ENCODE measurements around the gene TSPO2.
A peak's percentile ranks its signal among the peaks of the same experiment; 100 is the strongest.
"Not testable (repeated sequence)": the region's sequence is repeated elsewhere in the genome, so short reads cannot be mapped to it uniquely, and the experiment has no call there.

The TSPO2 gene, protein sequence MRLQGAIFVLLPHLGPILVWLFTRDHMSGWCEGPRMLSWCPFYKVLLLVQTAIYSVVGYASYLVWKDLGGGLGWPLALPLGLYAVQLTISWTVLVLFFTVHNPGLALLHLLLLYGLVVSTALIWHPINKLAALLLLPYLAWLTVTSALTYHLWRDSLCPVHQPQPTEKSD

DNA sequence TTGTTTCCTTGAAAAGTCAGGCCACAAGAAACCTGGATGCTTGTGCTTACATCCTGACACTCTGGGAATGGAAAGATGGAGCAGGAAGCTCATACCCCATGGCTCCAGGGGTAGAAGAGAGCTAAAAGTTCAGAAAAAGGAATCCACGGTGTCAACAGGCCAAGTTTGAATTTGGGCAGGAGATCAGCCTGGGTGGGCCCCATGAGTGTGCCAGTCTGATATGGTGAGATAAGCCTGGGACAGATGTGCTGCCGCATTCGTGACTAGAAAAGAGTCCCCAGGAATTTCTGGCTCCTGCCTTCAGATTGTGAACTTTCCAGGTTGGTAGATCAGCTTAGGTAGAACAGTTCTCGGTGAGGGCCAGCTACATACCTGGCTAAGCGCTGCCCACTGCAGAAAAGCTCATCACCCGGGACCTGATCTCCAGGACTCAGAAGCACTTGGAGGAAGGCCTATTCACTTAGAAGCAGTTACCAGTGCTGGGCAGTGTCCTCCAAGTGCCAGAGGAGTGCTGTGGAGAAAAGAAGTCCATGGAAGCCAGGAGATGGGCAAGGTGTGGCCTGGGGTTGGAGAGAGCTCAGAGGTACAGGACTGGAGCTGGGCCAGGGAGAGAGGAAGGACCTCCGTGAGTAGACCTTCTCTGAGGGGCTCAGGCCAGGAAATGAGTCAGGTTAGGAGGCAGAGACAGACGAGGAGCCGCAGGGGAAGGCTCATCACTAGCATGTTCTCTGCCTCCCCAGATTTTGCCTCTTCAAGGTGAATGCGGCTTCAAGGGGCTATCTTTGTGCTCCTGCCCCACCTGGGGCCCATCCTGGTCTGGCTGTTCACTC, at the start of gene TSPO2:
Gene TSPO2 (plus strand): TSS at position 242 of the 830 bp plus-strand sequence. CDS start 519 bp downstream, at position 761.
- DNase-seq: peak; percentile 91

DNA sequence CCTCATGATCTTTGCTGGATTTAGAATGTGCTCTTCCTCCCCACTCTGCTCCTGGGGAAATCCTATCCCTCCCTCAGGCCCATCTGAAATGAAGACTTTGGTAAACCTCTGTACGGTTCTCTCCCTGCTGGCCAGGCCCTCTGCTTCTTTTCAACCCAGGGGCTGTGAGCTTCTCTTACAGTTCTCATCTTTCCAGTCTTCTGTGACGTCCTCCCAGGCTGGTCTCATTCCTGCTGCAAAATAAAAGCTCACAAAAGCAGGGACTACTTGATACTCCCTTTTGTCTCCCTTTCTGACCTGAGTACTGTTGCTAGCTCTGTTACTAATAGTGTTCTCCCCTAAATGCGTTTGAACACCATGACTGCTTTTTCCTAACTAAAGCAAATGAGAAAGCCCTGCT, 49.5 kb upstream of the TSPO2 start:
- no peak for DNase-seq

DNA sequence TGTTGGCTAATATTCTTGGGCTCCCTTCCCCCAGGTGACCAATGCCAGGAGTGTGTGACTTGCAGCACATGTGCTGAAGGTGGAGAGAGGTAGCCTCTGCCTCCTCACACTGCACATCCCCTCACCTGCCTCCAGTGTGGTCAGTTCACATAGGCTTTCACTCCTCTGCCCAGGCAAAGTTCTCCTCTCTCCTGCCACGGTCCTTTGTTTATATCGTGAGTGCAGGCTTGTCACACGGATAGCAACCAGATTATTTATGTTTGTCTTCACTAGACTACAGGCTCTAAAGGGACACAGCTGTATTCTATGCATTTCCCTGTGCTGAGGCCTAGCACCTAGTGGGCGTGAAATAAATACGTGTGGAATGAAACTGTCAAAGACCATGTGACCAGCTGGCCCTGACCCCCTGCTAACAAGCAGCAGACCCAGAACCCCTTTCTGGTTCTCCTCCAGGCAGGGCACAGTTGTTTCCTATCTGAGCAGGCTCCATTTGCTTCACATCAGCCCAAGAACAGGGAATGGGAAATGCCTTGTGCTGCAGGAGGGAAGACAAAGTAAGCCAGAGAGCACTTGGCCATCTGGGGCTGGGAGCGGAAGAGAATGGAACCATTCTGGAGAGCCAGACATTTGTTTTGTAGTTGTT, 45.6 kb upstream of the TSPO2 start:
- no peak for DNase-seq

DNA sequence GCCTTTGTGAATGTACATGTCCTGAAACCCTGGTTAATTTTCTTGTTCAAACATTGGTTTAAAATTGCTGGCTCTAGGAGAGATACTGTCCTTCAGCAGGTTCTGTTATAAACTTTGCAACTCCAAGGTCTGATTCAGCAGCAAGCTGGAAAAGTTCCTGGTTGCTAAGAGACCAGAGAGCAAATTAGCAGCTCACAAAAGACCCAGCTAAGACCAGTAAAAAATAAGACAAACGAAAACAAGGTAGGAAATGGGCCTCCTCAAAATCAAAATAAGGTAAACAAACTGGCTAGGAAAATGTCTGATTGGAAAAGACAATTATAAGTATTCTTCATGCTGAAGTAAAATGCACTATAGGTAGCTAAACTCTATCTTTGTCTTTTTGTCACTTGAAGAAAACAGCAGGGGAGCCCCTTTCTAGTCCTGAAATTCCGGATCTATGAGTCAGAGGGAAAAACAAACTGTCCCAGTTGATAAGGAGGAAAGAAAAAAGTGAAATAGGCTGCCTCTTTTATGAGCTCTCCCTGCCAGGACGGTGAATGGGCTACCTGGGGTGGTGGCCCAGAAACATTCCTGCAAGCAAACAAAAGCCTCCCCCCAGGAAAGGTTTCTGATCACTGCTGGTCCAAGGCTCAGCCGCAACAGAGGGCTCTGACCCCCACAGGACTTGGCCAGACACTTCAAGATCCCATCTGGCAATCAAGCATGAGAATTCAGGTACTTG, 44.9 kb upstream of the TSPO2 start:
- no peak for DNase-seq

DNA sequence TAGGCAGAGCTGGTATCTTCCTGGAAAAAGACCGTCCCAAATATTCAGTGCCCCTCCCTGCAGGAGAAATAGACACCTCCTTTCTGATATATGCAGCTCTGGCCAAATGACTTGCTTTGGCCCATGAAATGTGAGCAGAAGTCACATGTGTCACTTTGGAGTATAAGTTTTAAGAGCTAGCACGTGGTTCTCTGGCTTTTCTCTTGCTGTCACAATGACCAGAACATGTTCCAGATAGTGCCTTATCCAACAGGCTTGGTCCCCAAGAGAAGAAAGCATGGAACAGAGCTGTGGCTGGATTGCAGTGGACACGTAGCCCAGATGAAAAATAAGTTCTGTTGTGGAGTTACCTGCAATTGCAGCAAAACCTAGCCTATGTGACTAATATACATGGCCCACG, 43.6 kb upstream of the TSPO2 start:
- no peak for DNase-seq

DNA sequence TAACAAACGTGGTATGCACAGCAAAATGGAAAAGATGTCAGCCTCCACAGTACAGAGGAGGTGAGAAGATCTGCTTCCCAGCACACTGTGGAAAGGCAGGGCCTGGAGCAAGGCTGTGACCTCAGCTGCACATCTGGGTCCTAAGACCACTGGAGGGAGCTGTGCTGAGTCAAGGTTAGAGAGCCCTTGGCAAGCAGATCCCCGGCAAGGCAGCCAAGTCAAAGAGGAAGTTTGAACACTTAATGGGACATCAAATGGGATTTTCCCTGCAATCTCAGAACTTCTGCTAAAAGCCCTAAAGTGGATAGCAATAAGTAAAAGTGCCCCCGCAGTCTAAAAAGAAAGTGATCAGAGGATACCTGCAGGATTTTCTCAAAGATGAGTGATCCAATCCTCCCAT, 42.7 kb upstream of the TSPO2 start:
- DNase-seq: peak; percentile 64

DNA sequence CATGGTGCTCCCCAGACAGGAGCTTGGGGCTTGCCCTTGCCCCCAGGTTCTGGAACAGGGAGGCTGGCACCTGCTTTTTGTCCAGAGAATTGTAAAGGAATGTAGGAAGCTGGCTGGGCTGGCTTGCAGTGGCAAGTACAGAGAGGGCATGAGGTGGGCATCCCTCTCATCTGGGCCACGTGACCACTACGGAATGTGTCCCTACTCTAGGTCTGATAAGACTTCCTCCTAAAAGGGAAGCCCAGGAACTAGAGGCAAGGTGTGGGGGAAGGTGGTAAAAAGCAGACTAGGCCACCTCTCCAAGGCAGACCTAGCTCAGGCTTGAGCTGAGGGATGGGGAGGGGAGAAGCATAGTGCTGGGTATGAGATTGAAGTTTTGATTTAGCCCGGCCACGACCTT, 42.0 kb upstream of the TSPO2 start:
- DNase-seq: no peak

DNA sequence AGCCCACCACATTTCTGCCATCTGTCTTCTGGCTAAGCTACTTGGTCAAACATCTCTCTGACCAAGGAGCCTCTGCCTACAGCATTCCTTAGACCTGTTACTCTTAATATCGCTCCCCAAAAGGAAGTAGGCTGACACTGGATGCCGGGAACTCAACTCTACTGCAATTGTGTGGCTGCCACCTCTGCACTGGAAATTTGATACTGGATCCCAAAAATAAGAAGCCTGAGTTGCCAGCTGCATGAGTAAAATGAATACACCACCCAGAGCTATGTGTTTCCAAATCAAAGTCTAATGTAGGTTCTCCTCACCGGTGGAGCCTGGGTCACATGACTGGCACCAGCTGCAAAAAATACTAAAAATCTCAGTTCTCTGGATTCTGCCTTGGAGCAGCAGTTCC, 40.1 kb upstream of the TSPO2 start:
- DNase-seq: no peak

DNA sequence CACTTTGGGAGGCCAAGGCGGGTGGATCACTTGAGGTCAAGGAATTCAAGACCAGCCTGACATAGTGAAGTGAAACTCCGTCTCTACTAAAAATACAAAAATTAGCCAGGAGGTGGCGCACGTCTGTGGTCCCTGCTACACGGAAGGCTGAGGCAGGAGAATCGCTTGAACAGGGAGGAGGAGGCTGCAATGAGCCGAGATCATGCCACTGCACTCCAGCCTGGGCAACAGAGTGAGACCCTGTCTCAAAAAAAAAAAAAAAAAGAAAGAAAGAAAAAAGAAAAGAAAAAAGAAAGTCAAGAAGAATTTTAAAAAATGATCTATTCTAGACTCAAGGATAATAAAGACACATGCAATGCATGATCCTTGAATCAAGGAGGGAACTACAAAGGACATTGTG, 36.0 kb upstream of the TSPO2 start:
- DNase-seq: peak; percentile 82

DNA sequence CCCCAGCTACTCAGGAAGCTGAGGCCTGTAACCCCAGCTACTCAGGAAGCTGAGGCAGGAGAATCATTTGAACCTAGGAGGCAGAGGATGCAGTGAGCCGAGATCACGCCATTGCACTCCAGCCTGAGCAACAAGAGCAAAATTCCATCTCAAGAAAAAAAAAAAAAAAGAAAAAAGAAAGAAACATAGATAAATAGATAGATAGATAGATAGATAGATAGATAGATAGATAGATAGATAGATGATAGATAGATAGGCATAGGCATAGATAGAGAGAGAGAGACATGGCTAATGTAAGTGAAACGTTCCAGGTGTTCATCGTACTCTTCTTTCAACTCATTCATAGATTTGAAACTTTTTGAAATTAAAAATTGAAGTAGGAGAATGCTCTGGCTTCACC, 35.3 kb upstream of the TSPO2 start:
- DNase-seq: not testable (repeated sequence)

DNA sequence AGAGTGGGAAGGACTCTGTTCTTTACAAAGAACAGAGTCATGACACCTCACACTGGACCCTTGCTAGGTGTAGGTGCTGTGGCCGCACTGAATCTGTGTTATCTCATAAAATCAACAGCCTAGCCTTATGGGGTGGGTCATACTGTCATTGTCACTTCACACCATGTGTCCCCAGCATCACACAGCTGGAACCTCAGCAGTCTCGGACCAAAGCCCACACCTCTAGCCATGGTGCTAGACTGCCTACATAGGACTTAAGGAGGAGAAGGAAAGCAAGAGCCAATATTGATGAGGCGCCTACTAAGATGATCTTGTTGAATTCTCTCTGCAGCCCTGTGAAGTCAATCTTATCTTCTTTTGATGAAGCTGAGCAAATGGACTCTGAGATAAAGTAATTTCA, 34.3 kb upstream of the TSPO2 start:
- DNase-seq: no peak

DNA sequence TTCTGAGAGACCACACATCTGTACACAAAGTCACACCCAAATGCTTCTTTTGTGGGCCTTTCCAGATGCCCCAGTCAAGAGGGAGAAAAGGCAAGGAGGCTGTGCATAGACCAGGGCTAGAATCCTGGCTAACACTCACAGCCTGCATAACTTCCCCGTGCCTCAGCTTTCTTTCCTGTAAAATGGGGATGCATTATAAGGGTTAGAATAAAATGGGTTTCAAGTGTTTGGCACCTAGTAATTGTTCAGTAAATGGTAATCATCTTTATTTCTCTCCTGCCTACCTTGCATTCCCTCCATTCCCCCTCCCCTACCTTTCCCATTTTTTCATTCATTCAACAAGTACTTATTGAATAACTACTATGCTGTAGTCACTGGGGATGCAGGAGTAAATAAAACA, 32.6 kb upstream of the TSPO2 start:
- DNase-seq: no peak

DNA sequence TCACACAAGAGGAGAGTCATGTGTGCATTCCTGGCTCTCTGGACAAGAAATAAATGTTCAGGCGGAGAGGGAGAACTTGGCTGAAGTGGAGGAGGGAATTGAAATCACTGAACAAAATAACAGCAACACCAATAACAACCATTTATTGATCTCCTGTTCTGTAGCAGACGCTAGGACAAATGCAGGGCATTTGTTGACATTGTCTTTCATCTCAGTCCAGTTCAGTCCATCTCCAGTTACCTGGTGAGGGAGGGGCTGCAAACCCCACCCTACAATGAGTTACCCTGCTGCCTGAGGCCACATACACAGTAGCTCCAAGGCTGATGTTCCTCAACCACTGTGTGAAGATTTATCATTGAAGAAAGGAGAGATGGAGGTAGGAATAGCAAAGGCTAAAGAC, 30.6 kb upstream of the TSPO2 start:
- no peak for DNase-seq

DNA sequence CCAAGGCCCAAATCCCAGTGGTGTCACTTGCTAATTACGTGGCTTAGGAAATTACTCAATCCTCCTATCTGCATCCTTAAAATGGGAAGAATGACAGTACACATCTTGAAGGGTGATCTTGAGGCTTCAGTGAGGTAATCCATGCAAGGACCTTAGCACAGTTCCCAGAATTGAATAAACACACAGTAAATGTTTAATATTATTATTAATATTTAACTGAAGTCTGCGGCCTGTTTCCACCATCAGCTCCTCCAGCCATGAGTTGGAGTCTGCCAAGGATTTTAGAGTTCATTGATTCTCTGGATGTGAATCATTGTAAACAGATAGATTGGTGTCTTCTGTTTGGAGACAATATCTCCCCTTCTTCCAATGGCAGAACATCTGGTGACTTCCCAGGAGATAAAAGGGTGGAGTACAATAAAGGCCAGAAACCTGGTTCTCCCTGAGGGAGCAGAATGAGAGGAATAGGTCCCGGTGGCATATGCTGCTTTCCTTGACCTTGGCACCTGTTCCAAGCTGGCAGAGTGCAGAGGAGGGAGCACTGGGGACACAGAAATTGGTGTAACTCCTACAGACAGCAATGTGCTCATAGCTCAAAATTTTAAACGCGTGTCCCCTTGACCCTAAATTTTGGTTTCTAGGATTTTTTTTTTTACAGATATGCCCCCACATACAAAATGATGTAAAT, 28.7 kb upstream of the TSPO2 start:
- no peak for DNase-seq

DNA sequence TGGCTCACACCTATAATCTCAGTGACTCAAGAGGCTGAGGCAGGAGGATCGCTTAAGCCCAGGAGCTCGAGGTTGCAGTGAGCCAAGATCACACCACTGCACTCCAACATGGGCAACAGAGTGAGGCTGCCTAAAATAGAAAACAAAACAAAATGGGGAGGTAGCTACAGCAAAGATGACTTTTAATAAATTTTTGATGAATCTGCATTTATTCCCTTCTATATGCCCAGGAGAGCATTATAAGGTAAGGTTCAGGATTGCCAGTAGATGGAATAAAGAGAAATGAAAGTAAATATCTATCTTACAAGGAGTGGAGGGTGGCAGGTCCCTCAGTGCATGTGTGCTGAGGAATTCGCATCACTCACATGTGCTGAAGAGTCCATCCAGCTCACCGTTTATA, 27.5 kb upstream of the TSPO2 start:
- DNase-seq: no peak

DNA sequence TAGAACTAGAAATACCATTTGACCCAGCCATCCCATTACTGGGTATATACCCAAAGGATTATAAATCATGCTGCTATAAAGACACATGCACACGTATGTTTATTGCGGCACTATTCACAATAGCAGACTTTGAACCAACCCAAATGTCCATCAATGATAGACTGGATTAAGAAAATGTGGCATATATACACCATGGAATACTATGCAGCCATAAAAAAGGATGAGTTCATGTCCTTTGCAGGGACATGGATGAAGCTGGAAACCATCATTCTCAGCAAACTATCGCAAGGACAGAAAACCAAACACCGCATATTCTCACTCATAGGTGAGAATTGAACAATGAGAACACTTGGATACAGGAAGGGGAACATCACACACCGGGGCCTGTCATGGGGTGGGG, 26.4 kb upstream of the TSPO2 start:
- DNase-seq: not testable (repeated sequence)

DNA sequence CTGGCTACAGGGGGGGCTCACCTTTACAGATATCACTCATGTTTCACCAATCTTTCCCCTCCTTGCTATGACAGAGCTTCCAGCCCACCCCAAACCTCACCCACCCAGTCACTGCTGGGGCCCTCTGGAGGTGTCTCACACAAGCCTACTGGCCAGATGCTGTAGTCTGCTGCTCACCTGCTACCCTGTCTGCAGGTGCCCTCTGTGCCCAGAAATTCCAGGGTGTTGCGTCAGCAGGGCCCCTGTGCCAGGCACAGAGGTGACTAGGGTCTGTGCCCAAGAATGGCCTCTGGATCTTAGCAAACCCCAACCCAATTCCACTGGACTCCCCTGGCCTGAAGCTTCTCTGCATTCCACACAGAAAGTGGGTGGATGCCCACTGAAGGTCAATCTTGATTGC, 24.6 kb upstream of the TSPO2 start:
- DNase-seq: no peak

DNA sequence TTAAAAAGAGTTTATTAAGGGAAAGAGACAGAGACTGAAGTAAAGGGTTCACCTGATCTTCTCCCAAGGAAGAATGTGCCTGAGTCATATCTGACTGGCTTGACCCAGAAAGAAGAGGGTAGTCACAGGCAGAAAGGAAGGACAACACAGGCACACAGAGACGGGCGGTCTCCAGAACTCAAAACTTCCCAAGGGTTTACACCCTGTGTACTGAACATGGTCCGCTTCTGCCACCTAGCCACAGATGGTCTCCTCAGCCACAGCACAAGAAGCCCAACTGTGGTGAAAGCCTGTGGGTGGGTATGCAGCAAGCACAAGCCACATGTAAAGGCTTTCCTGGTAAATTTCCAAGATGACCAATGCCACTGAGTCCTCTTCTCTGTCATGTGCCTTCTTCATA, 20.4 kb upstream of the TSPO2 start:
- DNase-seq: no peak

DNA sequence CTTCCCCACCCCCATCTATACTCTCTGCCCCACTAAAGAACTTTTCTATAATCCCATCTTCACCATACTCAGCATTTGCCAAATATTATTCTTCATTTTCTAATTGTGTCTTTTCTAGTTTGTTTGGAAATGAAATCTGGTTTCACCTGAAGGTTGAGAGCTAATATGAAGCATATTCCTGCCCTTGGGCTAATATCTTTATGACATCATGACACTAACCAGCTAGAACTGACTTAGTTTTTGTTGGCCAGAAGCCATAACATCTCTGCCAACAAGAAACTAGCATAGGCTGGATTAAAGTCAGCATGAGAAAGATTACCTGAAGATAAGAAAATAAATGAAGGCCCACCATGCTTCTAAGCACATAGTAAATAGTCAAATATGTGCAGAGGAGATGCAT, 20.0 kb upstream of the TSPO2 start:
- peak; percentile 22 for DNase-seq

DNA sequence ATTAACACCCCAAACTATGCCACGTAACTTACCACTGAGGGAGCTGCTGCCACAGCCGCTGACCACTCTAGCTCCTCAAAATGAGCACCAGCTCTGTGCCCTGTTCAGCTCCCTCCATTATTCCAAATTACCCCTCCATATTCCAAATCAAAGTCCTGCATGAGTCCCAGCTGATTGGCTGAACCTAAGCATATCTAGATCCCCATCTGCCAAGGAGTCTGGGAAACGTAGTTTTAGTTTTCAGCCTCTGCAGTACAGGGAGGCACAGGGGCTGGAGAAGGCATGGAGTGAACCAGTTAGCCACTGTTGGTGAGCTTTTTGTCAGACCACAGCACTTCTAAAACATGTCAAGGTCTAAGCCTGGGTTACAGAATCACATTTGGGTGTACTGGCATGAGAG, 19.2 kb upstream of the TSPO2 start:
- peak; percentile 10 for DNase-seq

DNA sequence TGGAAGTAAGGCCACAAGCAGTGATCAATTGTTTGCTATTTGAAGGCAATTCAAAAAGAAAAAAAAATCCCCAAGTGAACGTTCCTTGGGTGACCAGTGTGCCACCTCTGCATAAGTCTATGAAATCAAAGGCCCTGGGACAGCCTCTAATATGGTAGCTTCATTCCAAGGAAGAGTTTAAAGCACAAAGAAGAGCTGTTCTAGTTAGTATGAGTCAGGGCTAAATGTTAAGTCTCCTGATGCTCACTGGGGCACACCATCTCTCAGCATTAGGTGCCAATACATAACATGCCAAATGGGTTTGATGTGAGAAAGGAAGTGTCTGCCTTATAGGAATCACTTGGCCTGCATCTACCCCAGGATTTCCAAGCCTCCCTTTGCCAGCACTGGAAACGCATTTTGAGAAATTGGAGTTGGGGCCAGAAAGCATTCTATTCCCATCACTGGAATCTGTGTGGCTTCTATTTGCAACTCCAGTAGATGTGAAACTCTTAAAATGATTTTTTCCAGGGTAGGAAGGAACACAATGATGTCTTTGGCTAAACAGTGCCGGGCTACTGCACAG, 16.2 kb upstream of the TSPO2 start:
- no peak for DNase-seq

DNA sequence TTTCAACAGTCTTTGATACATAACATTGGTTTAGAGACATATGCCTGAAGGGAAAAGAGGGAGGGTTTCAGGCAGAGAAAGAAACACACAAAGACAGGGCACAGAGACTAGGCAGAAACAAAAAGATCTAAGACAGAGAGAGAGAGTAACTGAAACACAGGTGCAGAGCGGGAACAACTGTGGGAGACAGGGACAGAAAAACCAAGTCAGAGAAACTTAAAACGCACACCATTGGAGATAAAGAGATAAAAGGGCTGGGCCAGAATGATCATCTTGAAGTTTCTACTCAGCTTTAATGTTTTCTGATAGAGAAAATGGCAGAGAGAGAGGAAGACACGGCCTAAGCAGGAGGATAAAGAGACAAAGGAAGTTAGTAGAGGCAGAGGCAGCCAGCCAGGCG, 15.0 kb upstream of the TSPO2 start:
- DNase-seq: peak; percentile 36
